K562 (cell line): Measurements from ENCODE around the gene TMEM141.

Experiments
- KLF6 ChIP-seq: fragments of 250-450 bp; sonication (Bioruptor Pico); IDR thresholded peaks from 2 replicates; pipeline ENCODE4 v1.4.0; 2020; ENCODE audit warnings: mild to moderate bottlenecking, moderate library complexity, borderline replicate concordance
- POLR2A ChIP-seq: fragments of 450-650 bp; conservative IDR thresholded peaks from 2 replicates; pipeline ENCODE4 v1.6.1; 2016
- TF ChIP-seq, protein P1 (sequence below), 2 experiments: fragments of 450-650 bp in 1 of 2; sonication (generic) in 1 of 2; formaldehyde crosslinking in 1 of 2; IDR thresholded peaks in 1 of 2; conservative IDR thresholded peaks in 1 of 2; 2 replicates each; pipeline versions ENCODE4 v1.6.1 to v1.8.1; 2016 to 2023; ENCODE audit warnings: mild to moderate bottlenecking in 2 of 2, moderate library complexity in 2 of 2, inconsistent platforms in 1 of 2, missing genetic modification reagents in 1 of 2
- TF ChIP-seq, protein P2 (sequence below), 3 experiments: IDR thresholded peaks in 2 of 3; conservative IDR thresholded peaks in 1 of 3; 2 replicates each; pipeline ENCODE4 v1.5.1; 2011 to 2012; ENCODE audit warnings: low read length in 3 of 3, mild to moderate bottlenecking in 3 of 3, control low read depth in 2 of 3, improper control_type of control experiment in 1 of 3, inconsistent platforms in 1 of 3, low read depth in 1 of 3, mixed read lengths in 1 of 3, moderate library complexity in 1 of 3; ENCODE audit not compliant: insufficient read depth in 2 of 3

DNA sequence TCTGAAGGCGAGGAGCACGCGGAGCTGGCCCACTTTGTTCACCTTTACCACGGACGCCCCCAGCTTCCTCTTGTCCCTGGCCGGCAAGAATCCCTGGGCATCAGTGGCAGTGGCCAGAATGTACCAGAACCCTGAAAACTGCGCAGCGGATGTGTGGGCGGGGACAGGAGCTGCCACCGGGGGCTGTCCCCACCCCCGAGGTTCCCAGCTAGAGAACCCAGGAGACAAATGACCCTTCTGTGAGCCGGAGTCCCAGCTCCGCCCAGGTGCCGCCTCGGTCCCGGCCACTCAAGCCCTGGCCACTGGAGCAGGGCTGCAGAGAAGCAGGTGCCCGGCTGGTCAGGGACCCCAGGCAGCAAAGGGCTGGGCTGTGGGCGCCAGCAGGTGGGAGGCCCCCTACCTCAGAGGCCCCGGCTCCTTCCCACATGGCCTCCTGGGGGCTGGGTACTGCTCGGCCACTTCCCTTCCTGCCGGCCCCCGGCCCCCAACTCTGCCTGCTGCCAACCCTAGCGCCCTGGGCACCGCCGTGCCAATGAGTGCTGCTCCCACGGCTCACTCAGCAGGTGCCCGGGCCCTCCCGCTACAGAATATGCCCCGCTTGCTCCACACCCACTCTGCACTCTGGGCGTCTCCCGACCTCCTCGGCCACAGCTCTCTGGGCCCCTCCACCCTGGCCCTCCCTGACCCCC is 49.1 kb upstream of the TMEM141 start:
- TF ChIP-seq, protein P1, sequence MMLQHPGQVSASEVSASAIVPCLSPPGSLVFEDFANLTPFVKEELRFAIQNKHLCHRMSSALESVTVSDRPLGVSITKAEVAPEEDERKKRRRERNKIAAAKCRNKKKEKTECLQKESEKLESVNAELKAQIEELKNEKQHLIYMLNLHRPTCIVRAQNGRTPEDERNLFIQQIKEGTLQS (IDR thresholded peaks at IDR 0.05), result no peak
- TF ChIP-seq, protein P1 (CRISPR knock-in tag; conservative IDR thresholded peaks at IDR 0.05), result no peak
- TF ChIP-seq KLF6 (CRISPR knock-in tag) (no peak), POLR2A (no peak)
- TF ChIP-seq, protein P2, sequence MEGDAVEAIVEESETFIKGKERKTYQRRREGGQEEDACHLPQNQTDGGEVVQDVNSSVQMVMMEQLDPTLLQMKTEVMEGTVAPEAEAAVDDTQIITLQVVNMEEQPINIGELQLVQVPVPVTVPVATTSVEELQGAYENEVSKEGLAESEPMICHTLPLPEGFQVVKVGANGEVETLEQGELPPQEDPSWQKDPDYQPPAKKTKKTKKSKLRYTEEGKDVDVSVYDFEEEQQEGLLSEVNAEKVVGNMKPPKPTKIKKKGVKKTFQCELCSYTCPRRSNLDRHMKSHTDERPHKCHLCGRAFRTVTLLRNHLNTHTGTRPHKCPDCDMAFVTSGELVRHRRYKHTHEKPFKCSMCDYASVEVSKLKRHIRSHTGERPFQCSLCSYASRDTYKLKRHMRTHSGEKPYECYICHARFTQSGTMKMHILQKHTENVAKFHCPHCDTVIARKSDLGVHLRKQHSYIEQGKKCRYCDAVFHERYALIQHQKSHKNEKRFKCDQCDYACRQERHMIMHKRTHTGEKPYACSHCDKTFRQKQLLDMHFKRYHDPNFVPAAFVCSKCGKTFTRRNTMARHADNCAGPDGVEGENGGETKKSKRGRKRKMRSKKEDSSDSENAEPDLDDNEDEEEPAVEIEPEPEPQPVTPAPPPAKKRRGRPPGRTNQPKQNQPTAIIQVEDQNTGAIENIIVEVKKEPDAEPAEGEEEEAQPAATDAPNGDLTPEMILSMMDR (IDR thresholded peaks at IDR 0.05 in 2 of 3, conservative IDR thresholded peaks at IDR 0.05 in 1 of 3; ENCODE audit: insufficient read depth in 2 of 3, low read depth in 1 of 3, low read length in 3 of 3), result no peak
